Mammary epithelial cell (primary cell): ENCODE measurements around the gene USP9Y.

Source experiments
- CTCF ChIP-seq, 2 donors: IDR thresholded peaks in 1 of 2; conservative IDR thresholded peaks in 1 of 2; 2 replicates each; pipeline ENCODE4 v1.5.1; 2011 to 2012; ENCODE audit warnings: inconsistent platforms in 2 of 2, low read length in 2 of 2, mild to moderate bottlenecking in 2 of 2, control low read depth in 1 of 2, low read depth in 1 of 2; ENCODE audit not compliant: insufficient read depth in 1 of 2; ENCODE audit errors: extremely low read depth in 1 of 2
- EZH2 ChIP-seq: IDR thresholded peaks from 2 replicates; pipeline ENCODE4 v1.6.1; 2012; ENCODE audit warnings: low read length, inconsistent platforms, borderline replicate concordance

GRCh38 chrY:12905895-12906294, 204.9 kb downstream of the USP9Y start:
- TF ChIP-seq CTCF (conservative IDR thresholded peaks at IDR 0.05 in 1 of 2, IDR thresholded peaks at IDR 0.05 in 1 of 2; ENCODE audit: extremely low read depth in 1 of 2, insufficient read depth in 1 of 2, low read depth in 1 of 2, low read length in 2 of 2) (no peak), EZH2 (no peak)
